C4-2B (cell line): ENCODE data around the gene SNRNP40.

ENCODE experiments used
- H3K27ac ChIP-seq: fragments of 450-650 bp; 2 replicates; pipeline ENCODE4 v1.5.1; 2017
- CTCF ChIP-seq: fragments of 450-650 bp; conservative IDR thresholded peaks from 2 replicates; pipeline ENCODE4 v1.5.1; 2017; ENCODE audit warnings: mild to moderate bottlenecking
- ZFX ChIP-seq: fragments of 450-650 bp; IDR thresholded peaks from 2 replicates; pipeline ENCODE4 v1.6.1; 2017

Gene SNRNP40

GRCh38 chr1:31273619-31274018, 23.0 kb downstream of the SNRNP40 start:
- TF ChIP-seq CTCF (no peak), ZFX (no peak)
- no peak overlapping the region for H3K27ac ChIP-seq

- TF ChIP-seq CTCF (no peak), ZFX (no peak)
- H3K27ac ChIP-seq, result no peak overlapping the region
Measured at GRCh38 chr1:31272369-31272768, 24.2 kb downstream of the SNRNP40 start.

GRCh38 chr1:31266547-31266946, 30.0 kb downstream of the SNRNP40 start:
- TF ChIP-seq ZFX, result no peak
- TF ChIP-seq CTCF, result no peak
- no peak overlapping the region for H3K27ac ChIP-seq

- H3K27ac ChIP-seq, result no peak overlapping the region
- TF ChIP-seq CTCF (no peak), ZFX (no peak)
Measured at GRCh38 chr1:31264790-31265386, 31.7 kb downstream of the SNRNP40 start.

GRCh38 chr1:31263408-31263807, 33.2 kb downstream of the SNRNP40 start:
- peak overlapping the region; percentile 35; the same call in 1 of the 2 replicates for H3K27ac ChIP-seq
- no peak for TF ChIP-seq CTCF
- no peak for TF ChIP-seq ZFX

GRCh38 chr1:31262393-31262792, 34.2 kb downstream of the SNRNP40 start:
- peak overlapping the region; percentile 54 for H3K27ac ChIP-seq

- TF ChIP-seq ZFX (no peak), CTCF (no peak)
- H3K27ac ChIP-seq, result peak overlapping the region; percentile 54
Measured at GRCh38 chr1:31261916-31262315, 34.7 kb downstream of the SNRNP40 start.

GRCh38 chr1:31259746-31260145, 36.8 kb downstream of the SNRNP40 start:
- no peak for TF ChIP-seq CTCF
- TF ChIP-seq ZFX, result no peak
- H3K27ac ChIP-seq, result no peak overlapping the region
